ENCODE results near the gene MIS12. TPM values are rescaled to one million over a fixed set of nuclear protein-coding genes. Genes with fewer than 3 reads are reported as not detected.

Gene MIS12
- 10 to 100 TPM in 3 of 4 donors, 1 to 10 TPM in 1; 6.2 to 28.8 (median 14.8) TPM for total RNA-seq

- peaks cover 16 to 49% (median 21%) of the 10 kb centered on the region in 3 donors for H3K4me1 ChIP-seq
- WGBS, 2 donors, result 1 to 5% methylated on average over 5 to 7 of the region's 77 CpGs
- TF ChIP-seq CTCF (IDR thresholded peaks at IDR 0.05), result peak in 1 of 6 experiments; percentile 32
- peak in 3 of 4 donors; percentile 52 to 83 (median 65) for TF ChIP-seq POLR2A (IDR thresholded peaks at IDR 0.05)
Observed at GRCh38 chr17:5486206-5487124, at the start of gene MIS12. Gene MIS12 (plus strand): TSS chr17:5486566. CDS start chr17:5488863, 2,297 bp downstream.

GRCh38 chr17:5437721-5438317, 48.5 kb upstream of the MIS12 start:
- Histone ChIP-seq H3K36me3 (peaks cover 6 to 59% (median 28%) of the 10 kb centered on the region in 3 donors), H3K27me3 (no peaks in the 10 kb centered on the region), H3K4me1 (peaks cover 9 to 45% (median 21%) of the 10 kb centered on the region in 3 donors), H3K9me3 (no peaks in the 10 kb centered on the region), H3K4me3 (peak overlapping the region; percentile 67 to 92 (median 74)), H3K27ac (peak overlapping the region in 3 of 4 donors; percentile 70 to 89 (median 75))
- 22 to 36% methylated on average over 5 of the region's 5 CpGs for WGBS, 2 donors
- intact Hi-C loops (cut with DNase I), result no loop called here
- TF ChIP-seq CTCF (IDR thresholded peaks at IDR 0.05) (no peak), POLR2A (IDR thresholded peaks at IDR 0.05) (no peak)
- DNase-seq, result no peak

More at GRCh38 chr17:5486206-5487124, at the start of gene MIS12:
- peak; percentile 98 for DNase-seq
- no peaks in the 10 kb centered on the region for H3K9me3 ChIP-seq
- H3K4me3 ChIP-seq, result peak within 1 kb of the TSS; percentile 74 to 97 (median 92)
- H3K27ac ChIP-seq, result peak within 1 kb of the TSS; percentile 98 to 100 (median 100)
- H3K36me3 ChIP-seq, result peaks cover 0 to 64% (median 13%) of the 10 kb centered on the region in 3 donors
- intact Hi-C loops (cut with DNase I), result no loop called here
- no peaks in the 10 kb centered on the region for H3K27me3 ChIP-seq

GRCh38 chr17:5438716-5439445, 47.5 kb upstream of the MIS12 start, which contains the start of gene C1QBP:
Gene C1QBP (minus strand): TSS chr17:5439155. CDS start chr17:5439073, 82 bp downstream.
- Histone ChIP-seq H3K27me3 (no peaks in the 10 kb centered on the region), H3K4me3 (peak within 1 kb of the TSS; percentile 67 to 92 (median 74)), H3K27ac (peak within 1 kb of the TSS; percentile 70 to 89 (median 79)), H3K36me3 (peaks cover 6 to 59% (median 22%) of the 10 kb centered on the region in 3 donors), H3K9me3 (no peaks in the 10 kb centered on the region), H3K4me1 (peaks cover 9 to 45% (median 21%) of the 10 kb centered on the region in 3 donors)
- 2% methylated on average over 9 to 12 of the region's 75 CpGs for WGBS, 2 donors
- TF ChIP-seq POLR2A (IDR thresholded peaks at IDR 0.05) (peak in 2 of 4 donors; percentile 36 to 71), CTCF (IDR thresholded peaks at IDR 0.05) (peak; percentile 96 to 100 (median 100))
- intact Hi-C loops (cut with DNase I), result no loop called here
- DNase-seq, result peak; percentile 35

- TF ChIP-seq POLR2A (IDR thresholded peaks at IDR 0.05), result no peak
- peak in 1 of 6 experiments; percentile 4 for TF ChIP-seq CTCF (IDR thresholded peaks at IDR 0.05)
- WGBS, 2 donors, result 0 to 28% methylated on average over 1 of the region's 1 CpG
- DNase-seq, result no peak
- peaks cover 9 to 45% (median 21%) of the 10 kb centered on the region in 3 donors for H3K4me1 ChIP-seq
- H3K9me3 ChIP-seq, result no peaks in the 10 kb centered on the region
- intact Hi-C loops (cut with DNase I), result no loop called here
- peak overlapping the region; percentile 67 to 92 (median 74) for H3K4me3 ChIP-seq
- peak overlapping the region; percentile 70 to 89 (median 79) for H3K27ac ChIP-seq
- H3K27me3 ChIP-seq, result no peaks in the 10 kb centered on the region
- peaks cover 6 to 59% (median 24%) of the 10 kb centered on the region in 3 donors for H3K36me3 ChIP-seq
Observed at GRCh38 chr17:5439446-5439764, 47.0 kb upstream of the MIS12 start.
